IPS-15b (cell line): ENCODE data around the gene TARBP1.
"Not testable (repeated sequence)": the region's sequence is repeated elsewhere in the genome, so short reads cannot be mapped to it uniquely, and the experiment has no call there.

Experiments
- H3K27me3 ChIP-seq: one replicate; pipeline ENCODE4 v1.6.1; 2013; ENCODE audit warnings: low read length; ENCODE audit not compliant: control insufficient read depth, insufficient read depth
- H3K36me3 ChIP-seq: one replicate; pipeline ENCODE4 v1.6.1; 2013; ENCODE audit warnings: low read length; ENCODE audit not compliant: control insufficient read depth, insufficient read depth
- H3K4me1 ChIP-seq: one replicate; pipeline ENCODE4 v1.6.1; 2013; ENCODE audit warnings: mild to moderate bottlenecking, low read length; ENCODE audit not compliant: control insufficient read depth, insufficient read depth
- H3K4me3 ChIP-seq: one replicate; pipeline ENCODE4 v1.5.1; 2013; ENCODE audit warnings: low read depth, low read length
- H3K9ac ChIP-seq: one replicate; pipeline ENCODE4 v1.6.1; 2013; ENCODE audit warnings: low read depth, mild to moderate bottlenecking, low read length
- H3K9me3 ChIP-seq: one replicate; pipeline ENCODE4 v1.6.1; 2013; ENCODE audit warnings: mild to moderate bottlenecking, low read length; ENCODE audit not compliant: control insufficient read depth, insufficient read depth

TARBP1 gene

DNA sequence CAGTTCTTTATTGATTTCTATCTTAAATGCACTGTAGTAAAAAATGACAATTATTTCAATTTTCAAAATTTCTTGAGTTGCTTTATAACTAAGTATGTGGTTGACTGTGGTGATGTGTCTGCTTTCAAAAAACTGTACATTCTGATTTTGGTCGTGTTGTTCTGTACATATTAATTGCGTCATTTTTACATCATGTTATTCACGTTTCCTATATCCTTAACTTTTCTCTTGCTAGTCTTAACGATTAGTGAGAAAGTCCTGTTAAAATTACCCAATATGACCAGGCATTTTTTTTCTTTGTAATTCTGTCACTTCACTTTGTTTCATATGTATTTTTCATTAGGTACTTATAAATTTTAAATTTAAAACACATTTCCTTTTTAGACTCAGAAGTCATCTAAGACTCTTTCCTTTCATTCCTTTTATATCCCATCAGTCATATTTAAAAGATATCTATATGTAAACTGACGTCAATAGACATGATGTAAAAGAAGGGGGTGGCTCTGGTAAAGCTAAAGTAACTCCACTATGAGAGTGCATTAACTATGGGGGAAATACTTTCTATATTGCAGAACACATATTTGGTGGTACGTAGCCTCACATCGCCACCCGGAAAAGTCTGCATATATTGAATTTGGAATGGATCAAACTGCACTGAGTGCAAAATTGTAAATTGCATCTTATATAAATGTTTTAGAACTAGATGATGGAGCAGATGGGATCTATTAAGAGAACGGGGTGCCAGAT lies 106.8 kb downstream of the TARBP1 start:
- H3K27me3 ChIP-seq: no peaks in the 10 kb centered on the region

DNA sequence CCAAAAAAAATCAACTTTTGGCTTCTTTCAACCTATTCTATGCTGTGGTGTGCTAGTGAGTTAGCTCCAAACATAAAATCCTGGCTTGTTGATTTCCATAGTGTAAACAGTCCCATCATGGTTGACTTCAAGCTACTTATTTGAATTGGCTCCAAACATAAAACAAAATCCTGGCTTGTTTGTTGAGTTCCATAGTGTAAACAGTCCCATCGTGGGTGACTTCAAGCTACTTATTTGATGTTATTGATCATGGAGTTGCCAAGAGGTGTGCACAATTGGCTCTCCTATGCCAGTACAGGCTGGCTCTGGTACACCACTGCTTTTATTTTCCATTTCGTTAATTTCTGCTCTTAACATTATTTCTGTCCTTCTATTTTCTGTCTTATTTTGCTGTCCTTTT lies 107.6 kb downstream of the TARBP1 start:
- Histone ChIP-seq H3K4me3 (no peak overlapping the region), H3K9ac (no peak overlapping the region), H3K36me3 (no peaks in the 10 kb centered on the region), H3K27me3 (no peaks in the 10 kb centered on the region), H3K9me3 (no peaks in the 10 kb centered on the region), H3K4me1 (no peaks in the 10 kb centered on the region)

More for the DNA sequence above, 106.8 kb downstream of the TARBP1 start:
- H3K9me3 ChIP-seq: no peaks in the 10 kb centered on the region
- H3K9ac ChIP-seq: no peak overlapping the region
- H3K36me3 ChIP-seq: no peaks in the 10 kb centered on the region
- peak overlapping the region; percentile 63 for H3K4me3 ChIP-seq
- no peaks in the 10 kb centered on the region for H3K4me1 ChIP-seq

- Histone ChIP-seq H3K9me3 (no peaks in the 10 kb centered on the region), H3K9ac (no peak overlapping the region), H3K4me3 (no peak overlapping the region), H3K36me3 (no peaks in the 10 kb centered on the region), H3K27me3 (no peaks in the 10 kb centered on the region), H3K4me1 (no peaks in the 10 kb centered on the region)
These were observed 109.2 kb downstream of the TARBP1 start for GRCh38 chr1:234369784-234370183.

DNA sequence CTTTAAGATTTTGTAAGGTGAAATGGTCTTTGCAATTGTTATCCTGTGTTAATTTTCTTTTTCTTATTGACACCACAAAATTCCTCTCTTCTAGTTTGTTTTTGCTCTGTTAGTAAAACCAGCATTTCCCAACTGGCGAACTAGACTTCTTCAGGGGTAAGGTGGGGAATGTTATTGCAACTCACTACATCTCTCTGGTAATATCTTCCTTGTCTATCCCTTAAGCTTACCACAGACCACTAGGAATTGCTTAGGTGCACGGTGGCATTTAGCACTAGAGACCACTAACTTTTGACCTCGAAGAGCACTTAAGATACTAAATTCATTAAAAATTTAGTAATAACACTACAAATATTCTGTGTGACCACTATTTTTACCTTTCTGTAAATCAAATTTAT lies 109.9 kb downstream of the TARBP1 start:
- Histone ChIP-seq H3K36me3 (no peaks in the 10 kb centered on the region), H3K9me3 (no peaks in the 10 kb centered on the region), H3K27me3 (no peaks in the 10 kb centered on the region), H3K4me1 (no peaks in the 10 kb centered on the region), H3K4me3 (no peak overlapping the region), H3K9ac (no peak overlapping the region)

- H3K27me3 ChIP-seq: no peaks in the 10 kb centered on the region
- H3K4me3 ChIP-seq: no peak overlapping the region
- no peaks in the 10 kb centered on the region for H3K9me3 ChIP-seq
- no peak overlapping the region for H3K9ac ChIP-seq
- H3K36me3 ChIP-seq: no peaks in the 10 kb centered on the region
- H3K4me1 ChIP-seq: no peaks in the 10 kb centered on the region
These were observed 110.5 kb downstream of the TARBP1 start for GRCh38 chr1:234368320-234369032.

DNA sequence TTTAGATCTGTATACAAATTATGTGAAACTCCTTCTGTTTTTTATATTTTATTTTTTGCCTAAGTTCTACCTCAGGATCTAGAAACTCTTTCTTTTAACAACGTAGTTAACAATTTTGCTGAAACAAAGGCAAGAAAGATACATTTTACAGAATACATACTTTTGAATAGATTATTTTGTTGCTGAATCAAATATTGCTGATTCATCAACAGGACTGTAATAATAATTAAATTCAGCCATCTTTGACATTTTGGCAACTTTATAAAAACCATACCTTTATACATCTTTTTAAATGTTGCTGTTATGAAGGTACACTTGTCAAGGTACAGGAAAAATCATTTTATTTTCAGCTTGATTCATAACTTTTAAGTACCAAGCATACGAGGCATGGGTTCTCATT lies 116.4 kb downstream of the TARBP1 start:
- Histone ChIP-seq H3K36me3 (no peaks in the 10 kb centered on the region), H3K9me3 (no peaks in the 10 kb centered on the region), H3K9ac (no peak overlapping the region), H3K4me1 (no peaks in the 10 kb centered on the region), H3K4me3 (no peak overlapping the region), H3K27me3 (no peaks in the 10 kb centered on the region)

GRCh38 chr1:234361102-234361603 lies 117.8 kb downstream of the TARBP1 start:
- no peaks in the 10 kb centered on the region for H3K9me3 ChIP-seq
- H3K27me3 ChIP-seq: no peaks in the 10 kb centered on the region
- H3K4me3 ChIP-seq: no peak overlapping the region
- H3K9ac ChIP-seq: no peak overlapping the region
- H3K36me3 ChIP-seq: no peaks in the 10 kb centered on the region
- no peaks in the 10 kb centered on the region for H3K4me1 ChIP-seq

- no peaks in the 10 kb centered on the region for H3K4me1 ChIP-seq
- H3K27me3 ChIP-seq: no peaks in the 10 kb centered on the region
- no peak overlapping the region for H3K9ac ChIP-seq
- H3K4me3 ChIP-seq: no peak overlapping the region
- H3K36me3 ChIP-seq: no peaks in the 10 kb centered on the region
- H3K9me3 ChIP-seq: no peaks in the 10 kb centered on the region
These were observed 121.1 kb downstream of the TARBP1 start for GRCh38 chr1:234357831-234358230.

- H3K9ac ChIP-seq: not testable (repeated sequence)
These were observed 122.2 kb downstream of the TARBP1 start for GRCh38 chr1:234356615-234357269.

GRCh38 chr1:234355782-234356510 lies 123.0 kb downstream of the TARBP1 start:
- H3K4me1 ChIP-seq: no peaks in the 10 kb centered on the region
- no peak overlapping the region for H3K9ac ChIP-seq
- no peaks in the 10 kb centered on the region for H3K36me3 ChIP-seq
- no peak overlapping the region for H3K4me3 ChIP-seq
- no peaks in the 10 kb centered on the region for H3K9me3 ChIP-seq
- H3K27me3 ChIP-seq: no peaks in the 10 kb centered on the region

More at GRCh38 chr1:234356615-234357269, 122.2 kb downstream of the TARBP1 start:
- H3K27me3 ChIP-seq, H3K9me3 ChIP-seq, H3K4me3 ChIP-seq, H3K36me3 ChIP-seq, H3K4me1 ChIP-seq: not testable (repeated sequence)

DNA sequence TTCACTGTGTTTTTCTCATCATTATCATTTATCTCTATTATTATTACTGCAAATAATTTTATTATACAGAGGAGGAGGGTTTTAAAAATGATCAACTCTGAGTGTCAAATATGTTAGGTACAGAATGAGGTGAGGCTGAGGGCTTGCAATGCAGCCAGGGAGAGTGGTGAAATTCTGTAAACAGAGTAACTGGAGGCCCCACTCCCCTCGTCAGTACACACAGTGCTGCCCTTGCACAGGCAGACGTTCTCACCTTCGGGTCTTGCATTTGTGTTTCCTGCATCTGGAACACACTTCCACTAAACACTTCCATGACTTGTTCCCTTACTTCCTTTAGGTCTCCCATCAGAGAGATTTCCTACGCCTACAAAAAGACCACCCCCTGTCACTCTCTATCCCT lies 130.0 kb downstream of the TARBP1 start:
- H3K27me3 ChIP-seq: no peaks in the 10 kb centered on the region
- no peaks in the 10 kb centered on the region for H3K4me1 ChIP-seq
- no peaks in the 10 kb centered on the region for H3K36me3 ChIP-seq
- no peak overlapping the region for H3K4me3 ChIP-seq
- no peaks in the 10 kb centered on the region for H3K9me3 ChIP-seq
- no peak overlapping the region for H3K9ac ChIP-seq
